ENCODE data around the gene RAPH1.
A peak's percentile ranks its signal among the peaks of the same experiment; 100 is the strongest.
"Not testable (repeated sequence)": the region's sequence is repeated elsewhere in the genome, so short reads cannot be mapped to it uniquely, and the experiment has no call there.

Gene RAPH1

DNA sequence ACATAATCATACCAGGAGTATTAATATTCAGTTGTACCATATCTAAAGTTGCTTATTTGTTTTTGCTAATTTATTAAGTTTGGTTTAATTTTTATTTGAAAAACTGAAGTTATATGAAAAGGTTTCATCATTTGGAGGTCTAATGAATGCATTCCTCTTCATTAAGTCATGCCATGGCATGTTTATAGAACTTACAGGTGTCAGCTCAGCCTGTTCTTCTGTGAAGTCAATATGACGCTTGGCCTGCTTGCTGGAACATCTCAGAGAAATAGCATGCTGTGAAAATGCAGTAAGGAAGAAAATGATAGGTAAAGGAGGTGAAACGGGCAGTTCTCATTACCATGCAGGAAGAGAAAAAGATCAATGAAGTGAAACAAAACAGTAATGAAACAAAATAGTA, 58.2 kb downstream of the RAPH1 start:
- no peak for DNase-seq

DNA sequence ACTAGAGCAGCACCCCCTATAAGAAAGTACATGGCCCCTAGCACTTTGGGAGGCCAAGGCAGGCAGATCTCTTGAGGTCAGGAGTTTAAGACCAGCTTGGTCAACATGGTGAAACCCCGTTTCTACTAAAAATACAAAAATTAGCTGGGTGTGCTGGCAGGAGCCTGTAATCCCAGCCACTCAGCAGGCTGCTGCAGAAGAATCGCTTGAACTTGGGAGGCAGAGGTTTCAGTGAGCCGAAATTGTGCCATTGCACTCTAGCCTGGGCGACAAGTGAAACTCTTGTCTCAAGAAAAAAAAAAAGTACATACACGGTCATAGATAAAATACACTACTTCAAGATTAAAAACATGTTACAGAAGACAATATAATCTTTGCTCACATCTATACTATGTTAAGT, 63.8 kb downstream of the RAPH1 start:
- no peak for DNase-seq

DNA sequence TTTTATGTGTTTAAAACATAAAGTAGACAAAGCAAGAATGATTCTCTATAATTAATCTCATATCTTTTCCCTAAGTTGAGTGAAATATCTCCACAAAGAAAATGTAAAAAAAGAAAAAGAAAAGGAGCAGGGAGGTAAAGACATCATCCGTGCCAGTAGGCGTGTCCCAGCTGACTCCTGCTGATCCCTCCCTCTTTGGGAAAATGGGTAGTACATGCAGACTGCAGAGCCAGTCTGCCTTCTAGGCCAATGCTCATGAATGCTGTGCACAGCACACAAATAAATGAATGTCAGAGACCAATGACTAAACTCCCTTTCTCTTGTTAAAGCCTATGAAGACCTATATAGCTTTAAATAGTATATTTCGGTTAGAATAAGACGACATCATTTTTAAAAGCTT, 64.7 kb downstream of the RAPH1 start:
- DNase-seq = no peak

DNA sequence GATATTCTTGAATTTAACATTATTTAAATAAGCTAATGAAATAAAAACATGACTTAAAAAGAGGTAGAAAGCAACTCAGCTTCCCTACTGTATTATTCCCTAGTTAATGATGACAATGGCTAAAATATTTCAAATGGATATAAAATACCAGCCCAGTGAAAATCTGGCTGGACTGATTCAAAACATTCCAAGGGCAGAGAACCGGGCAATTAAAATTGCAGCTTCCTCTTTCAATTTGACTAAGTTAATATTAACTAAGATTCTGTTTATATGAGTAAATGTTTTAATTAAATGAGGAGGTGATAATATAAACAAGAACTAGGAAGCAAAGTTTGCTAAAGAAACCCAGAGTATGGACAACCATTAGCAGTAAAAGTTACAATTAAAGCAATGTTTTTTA, 65.6 kb downstream of the RAPH1 start:
- DNase-seq = no peak

DNA sequence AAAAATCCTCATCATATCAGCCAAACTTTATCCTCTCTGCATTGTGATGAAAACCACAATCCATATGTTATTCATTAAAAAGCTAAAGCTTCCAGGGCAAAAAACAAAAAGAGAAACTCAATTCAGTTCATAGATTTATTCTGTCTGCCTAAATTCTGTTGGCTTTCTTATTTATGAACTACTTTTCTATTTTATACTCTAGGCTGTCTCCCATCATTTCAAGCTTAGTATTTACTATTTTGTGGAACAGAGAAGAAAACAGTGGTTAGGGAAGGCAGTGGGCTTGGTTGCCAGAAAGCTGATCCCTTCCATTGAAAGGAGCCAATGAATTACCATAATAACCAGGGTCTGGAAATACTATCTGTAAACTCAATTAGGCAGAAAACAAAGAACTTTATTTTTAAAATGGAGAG, 71.8 kb downstream of the RAPH1 start:
- no peak for DNase-seq

DNA sequence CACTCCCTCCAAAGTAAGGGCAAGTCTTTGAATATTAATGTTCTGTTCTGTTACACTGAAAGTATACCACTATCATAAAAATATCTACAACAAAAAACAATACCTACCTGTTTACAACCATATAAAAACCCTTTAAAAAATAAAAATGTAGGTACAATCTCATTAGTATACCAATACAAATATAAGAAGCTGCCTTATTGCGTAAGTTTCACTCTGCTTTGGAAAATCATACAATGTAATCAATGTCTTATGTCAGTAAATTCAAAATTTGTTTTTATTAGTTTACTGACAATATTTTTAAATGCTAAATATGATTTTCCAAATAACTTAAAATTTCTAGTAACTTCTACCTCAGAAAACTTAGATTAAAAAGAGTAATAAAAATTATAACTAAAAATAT, 72.8 kb downstream of the RAPH1 start:
- DNase-seq = no peak

DNA sequence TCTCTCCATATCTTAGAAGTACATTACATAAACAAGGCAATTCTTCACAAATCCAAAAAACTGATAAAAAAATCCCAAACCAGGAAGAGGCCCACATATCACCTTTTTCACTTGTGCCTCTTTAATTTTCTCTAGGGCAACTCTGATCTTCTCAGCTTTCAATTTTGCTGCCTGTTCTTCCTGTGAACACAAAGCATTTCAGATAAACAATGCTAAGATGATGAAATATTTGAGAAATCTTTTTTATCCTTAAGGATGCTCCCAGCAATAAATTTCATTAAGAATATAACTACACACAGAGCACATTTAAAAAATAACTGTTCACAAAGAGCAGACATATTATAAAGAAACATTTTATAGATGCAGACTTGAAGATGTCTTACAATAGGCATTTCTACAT, 73.4 kb downstream of the RAPH1 start:
- no peak for DNase-seq

DNA sequence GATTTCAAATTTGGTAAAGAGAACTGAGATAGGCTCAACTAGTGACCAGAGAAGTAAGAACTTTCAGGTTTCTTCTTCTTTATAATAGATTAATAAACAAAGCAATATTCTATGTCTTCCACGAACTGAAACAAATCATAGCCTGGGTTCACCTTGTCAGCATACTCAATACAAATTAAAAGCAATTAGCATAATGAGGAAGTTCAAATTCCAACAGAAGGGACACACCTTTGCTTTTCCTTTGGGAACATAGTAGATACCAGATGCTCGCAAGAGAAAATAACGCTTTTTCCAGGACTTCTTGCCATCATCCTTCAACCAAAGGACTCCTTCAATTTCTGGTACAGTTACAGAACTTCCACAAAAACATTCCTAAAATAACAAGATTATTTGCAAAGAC, 79.9 kb downstream of the RAPH1 start:
- no peak for DNase-seq

DNA sequence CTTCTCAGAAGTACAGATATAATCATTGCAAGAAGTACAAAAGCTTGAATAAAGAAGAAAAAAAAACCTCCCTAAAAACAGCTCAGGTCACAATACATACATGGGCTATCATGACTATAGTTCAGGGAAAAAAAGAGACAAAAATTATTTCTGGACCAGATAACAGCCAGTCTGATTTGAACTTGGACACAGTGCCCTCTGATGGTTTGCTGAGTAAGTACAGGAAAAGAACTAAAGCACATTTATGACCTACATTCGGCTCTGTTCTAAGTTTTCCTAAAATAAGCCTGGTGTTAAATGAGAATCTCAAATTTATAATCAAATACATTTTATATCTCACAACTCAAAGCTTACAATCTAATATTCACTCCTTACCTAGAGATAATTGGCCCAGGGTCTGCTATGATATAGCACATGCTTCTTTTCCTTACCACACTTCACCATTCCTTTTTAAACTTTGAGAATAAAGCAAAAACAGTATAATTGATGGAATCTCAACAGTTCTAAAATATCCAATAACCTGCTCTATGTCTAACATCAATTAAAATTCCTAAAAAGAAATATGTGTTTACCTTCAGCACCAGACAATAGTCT, 81.1 kb downstream of the RAPH1 start:
- DNase-seq = peak; percentile 11

DNA sequence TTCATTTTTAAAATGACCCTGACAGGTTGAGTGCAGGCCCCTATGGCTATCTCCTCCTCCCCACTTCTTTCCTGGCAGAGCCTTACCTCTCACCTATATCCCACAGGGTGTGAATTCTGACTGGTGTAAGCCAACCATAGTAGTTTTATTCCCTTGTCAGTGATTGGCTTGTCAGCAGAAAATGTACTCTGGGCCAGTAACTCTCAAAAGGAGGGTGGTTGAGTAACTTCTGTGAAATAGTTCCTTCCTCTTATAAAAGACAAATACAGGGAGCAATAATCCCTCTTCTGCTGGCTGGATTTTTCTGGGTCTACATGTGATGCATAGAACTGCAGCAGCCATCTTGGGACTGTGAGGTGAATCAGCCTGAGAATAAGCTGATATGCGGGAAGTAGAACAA, 83.4 kb downstream of the RAPH1 start:
- no peak for DNase-seq

DNA sequence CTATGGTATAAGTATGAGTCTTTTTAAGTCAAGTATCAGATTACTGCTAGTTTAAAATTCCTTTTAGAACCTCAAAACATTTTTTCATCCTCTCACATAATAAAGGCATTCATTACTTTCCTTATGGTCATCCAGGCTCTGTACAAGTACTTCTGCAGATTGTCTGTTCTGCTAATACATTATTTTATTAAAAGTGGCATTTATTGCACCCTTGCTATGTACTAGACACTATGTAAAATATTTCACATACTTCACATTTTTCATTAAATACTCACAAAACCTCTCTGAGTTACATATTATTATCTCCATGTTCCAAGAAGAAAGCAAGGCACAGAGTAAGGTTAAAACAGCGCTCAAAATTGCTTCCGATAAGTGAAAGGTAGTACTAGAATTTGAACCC, 84.1 kb downstream of the RAPH1 start:
- DNase-seq = no peak

DNA sequence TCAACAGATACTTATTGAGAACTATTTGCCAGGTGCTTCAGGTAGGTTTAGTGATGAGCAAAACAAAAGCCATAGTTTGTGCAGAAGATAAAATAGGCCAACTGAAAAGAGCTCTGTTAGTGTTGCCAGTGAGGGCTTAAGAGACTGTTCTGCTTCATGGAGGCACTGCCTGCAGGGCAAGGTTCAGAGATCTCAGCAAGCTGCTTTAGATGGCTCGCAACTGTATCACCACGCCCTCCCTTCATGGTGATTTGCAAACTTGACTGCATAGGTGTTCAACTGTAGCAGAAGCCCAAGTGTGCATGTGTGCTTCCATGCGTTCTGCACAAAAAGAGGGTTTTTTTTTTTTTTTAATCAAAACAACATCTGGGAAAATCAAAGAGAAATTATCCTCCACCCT, 84.5 kb downstream of the RAPH1 start:
- no peak for DNase-seq

DNA sequence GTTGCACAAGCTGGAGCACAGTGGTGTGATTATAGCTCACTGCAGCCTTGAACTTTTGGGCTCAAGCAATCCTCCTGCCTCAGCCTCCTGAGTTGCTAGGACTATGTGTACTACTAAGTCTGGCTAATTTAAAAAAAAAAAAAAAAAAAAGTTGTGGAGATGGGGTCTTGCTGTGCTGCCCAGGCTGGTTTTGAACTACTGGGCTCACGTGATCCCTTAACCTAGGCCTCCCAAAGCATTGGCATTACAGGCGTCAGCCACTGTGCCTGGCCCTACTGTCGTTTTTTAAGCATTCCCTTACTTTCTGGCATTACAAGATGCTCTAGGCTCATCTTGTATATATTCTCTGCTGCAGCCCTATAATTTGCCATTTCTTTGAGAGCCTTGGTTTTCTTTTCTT, 88.3 kb downstream of the RAPH1 start:
- no peak for DNase-seq

DNA sequence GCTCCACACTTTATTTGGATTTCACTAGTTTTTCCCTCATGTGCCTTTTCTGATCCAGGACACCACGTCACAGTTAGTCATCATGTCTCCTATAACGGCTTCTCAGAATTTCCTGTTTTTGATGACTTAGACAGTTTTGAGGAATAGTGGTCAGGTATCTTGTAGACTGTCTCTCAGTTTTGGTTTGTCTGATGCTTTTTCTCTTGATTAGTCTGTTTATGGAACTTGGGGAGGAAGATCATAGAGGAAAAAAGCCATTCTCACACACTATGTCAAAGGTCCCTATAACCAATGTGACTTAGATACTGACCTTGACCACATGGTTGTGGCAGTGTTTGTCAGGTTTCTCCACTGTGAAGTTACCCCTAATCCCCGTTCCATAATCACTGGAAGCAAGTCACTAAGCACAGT, 89.0 kb downstream of the RAPH1 start:
- DNase-seq = no peak

DNA sequence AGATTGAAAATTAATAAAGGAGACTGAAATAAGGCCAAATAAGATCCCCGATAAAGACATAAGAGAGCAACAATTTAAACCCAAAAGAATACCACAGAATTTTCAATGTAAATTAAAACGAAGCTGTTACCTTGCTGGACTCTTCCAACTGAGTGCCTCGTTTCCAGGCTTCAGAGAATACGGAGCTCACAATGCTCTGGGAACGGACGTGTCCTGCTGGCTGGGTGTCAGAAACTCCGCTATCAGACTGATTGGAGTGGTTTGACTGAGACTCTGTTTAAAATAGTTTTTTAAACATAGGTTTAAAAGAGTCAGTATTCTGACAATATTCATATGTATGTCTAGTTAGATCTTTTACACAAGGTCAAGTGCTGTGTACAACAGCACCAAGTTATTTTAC, 90.4 kb downstream of the RAPH1 start:
- DNase-seq = no peak

DNA sequence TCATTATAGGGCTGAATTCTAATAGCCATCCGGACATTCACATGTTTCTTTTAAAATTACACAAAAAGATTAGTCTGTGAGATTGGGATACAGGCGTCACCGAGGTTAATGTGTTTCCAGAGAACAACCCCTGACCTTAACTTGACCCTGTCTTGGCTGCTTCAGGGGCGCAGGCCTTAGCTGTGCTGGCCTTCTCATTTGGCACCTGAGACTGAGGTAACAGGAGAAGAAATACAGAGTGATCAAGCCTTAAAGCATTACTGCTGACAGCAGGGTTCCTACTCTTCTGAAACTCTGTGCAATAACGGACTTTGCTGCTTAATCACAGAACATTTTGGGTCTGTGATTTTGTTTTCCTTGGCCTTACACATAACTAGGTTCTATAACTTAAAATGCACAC, 92.6 kb downstream of the RAPH1 start:
- DNase-seq = no peak

DNA sequence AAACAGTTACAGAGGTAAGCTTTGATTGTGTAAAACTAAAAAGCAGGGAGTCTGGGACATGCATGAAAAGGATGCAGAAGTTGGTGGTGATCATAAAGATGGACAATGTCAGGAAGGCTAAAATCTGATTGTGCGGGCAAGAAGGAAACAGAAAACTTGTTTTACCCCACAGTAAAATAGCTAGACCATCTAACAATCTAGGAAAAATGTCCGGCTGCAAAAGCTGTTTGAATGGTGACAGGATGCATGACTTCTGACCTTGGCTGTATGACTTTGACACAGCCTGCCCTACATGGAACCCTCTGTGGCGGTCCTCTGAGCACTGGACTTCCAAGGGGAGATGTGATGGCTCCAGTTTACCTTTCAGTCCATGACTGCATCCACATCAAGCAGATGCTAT, 93.6 kb downstream of the RAPH1 start:
- no peak for DNase-seq

DNA sequence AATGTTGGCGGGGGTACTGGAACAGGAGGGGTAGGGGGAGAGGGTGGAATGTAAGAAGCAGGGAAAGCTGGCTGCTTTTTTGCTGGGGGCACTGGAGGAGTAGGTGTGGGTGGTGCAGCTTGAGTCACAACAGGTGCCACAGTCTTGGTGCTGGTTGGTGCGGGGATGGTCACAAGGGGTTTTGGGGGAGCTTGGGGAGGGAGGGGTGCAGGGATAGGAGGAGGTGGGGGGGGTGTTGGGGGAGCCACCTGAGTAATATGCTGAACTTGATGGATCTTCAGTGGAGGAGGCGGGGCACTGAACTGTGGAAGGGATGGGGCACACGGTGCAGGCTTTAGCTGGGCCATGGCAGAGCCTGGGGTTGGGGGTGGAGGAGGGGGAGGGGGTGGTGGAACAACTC, 94.4 kb downstream of the RAPH1 start:
- DNase-seq = no peak

DNA sequence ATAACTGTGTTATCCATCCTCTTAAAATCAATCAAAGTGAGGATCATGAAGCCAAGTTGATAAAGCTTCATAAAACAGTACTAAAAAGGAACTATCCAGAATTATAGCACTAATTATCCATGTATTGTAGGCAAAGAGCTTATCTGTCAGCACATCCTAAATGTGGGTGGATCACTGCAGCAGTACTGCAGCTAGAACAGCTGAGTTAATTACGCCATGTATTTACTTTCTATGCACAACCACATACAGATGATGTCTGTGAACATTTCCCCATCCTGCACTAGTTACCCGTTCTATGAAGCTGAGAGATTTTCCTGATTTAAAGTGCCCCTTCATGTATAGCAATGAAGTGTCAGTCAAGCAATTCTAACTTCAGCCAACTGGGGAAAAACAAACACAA, 96.6 kb downstream of the RAPH1 start:
- DNase-seq = no peak

DNA sequence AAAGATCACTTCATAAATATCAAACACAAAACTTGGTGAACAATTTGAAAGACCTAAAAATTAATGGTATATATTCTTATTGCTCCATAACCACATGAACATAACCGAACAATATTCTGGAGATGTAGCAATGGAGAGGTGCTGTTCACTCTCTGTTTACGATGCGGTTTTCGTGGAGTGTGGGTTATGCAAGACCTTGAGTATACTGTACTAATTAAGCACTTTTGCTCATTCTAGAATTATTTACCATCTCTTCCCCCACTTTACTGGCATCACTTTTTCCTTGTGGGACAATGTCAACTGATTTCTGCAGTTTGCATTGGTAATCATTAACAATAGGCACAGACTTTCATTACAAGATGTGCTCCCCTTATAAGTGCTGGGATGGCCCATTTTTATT, 97.6 kb downstream of the RAPH1 start:
- DNase-seq = no peak

DNA sequence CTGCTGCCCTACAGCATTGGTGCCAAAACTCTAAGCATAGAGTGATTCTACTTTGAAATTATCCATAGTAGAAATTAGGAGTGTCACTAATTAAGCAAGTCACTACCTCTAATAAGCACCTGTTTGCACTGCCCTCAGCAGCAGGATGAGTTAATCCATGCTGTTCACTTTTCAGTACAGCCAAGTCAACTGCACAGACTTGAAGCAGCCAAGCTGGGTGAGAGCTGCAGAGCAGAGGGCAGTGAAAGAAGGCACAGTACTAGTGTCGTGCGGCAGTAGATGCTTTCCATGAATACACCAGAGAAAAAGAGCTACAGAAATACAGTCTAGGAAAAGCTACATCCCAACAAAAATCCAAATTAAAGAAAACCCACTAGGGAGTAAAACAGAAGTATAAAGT, 98.6 kb downstream of the RAPH1 start:
- DNase-seq = no peak

DNA sequence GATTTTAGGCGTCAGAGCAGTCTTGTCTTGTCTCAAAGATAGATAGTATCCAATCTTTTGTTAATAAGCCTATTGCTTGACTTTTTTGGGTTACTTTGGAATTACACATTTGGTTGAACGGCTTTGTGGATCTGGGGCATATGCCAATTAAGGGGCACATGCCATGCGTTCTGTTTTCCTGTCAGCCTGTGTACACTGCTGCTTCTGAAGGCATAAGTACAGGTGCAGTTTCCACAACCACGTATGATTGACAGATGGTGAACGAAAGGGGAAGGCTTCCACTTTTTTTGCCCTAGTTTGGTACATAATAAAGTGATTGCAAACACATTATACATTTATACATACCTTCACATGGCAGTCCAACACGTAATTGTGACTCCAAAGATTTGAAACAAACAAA, 102.3 kb downstream of the RAPH1 start:
- no peak for DNase-seq

DNA sequence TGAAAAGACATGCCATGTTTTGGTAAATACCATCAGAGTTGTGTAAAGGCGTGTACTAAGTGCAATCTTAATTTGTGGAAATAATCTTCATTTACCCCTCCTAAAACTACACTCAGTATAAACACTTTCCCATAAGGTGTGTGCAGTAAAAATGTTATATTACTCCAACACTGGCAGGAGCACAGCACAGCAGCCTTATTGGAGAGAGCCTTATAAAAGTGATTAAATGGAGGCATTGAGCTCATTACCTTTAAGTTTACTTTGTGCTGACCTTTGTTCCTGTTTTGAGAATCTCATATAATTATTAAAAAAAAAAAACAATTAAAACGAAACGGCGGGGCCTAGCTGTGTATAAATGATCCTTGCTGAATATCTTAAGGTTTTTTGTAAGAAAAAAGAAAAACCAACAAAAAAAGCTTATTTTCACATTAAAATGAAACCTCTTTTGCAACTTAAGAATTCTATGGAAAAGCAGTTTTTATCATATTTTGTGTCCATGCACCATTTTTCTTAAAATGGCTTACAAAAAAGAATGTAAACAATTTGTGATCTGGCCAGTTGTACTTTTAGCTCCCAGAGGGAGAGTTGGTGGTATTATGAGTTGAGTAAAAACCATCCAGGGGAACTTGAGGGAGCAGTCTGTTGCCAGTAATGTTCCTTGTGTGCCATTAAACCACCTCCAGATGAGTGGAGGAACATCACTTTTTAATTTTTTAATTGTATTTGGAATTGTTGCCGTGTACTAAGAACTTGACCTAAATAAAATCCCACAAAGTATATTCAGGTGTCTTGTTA, 103.5 kb downstream of the RAPH1 start:
- no peak for DNase-seq

DNA sequence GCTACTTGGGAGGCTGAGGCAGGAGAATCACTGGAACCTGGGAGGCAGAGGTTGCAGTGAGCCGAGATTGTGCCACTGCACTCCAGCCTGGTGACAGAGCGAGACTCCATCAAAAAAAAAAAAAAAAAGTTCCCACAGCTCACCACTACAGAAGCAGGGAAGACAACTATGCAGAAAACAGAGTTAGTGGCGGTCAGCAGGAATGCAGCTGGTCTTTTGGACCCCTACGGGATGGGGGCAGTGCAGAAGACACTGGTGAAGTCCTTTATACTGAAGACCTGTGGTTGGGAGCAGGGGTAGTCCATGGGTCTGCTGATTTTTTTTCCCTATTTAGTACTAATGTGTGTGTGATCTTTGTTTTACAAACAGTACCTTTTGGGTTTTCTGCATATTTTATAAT, 105.5 kb downstream of the RAPH1 start:
- not testable (repeated sequence) for DNase-seq

DNA sequence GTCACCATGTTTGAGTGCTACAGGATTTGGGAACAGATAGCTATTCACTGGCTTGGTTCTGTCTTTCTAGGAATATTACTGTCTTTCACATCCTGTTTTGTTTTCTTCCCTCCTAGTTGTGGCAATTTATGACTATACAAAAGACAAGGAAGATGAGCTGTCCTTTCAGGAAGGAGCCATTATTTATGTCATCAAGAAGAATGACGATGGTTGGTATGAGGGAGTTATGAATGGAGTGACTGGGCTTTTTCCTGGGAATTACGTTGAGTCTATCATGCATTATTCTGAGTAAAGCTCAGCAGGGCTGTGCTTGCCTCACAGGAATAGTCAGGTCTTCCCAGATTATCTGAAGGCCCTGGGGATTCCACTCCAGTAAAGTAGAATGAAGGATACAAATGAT, 108.0 kb downstream of the RAPH1 start:
- no peak for DNase-seq

All from NCI-H1436 (cell line).